HepG2 (cell line): ENCODE data around the gene DNAJC8.

ENCODE experiments used
- EP300 ChIP-seq, 3 experiments: sonication (generic) in 1 of 3; formaldehyde crosslinking in 1 of 3; IDR thresholded peaks; 2 replicates each; pipeline versions ENCODE4 v1.5.1 to v1.6.1; 2011 to 2020; ENCODE audit warnings: low read depth in 2 of 3, low read length in 2 of 3, borderline replicate concordance in 1 of 3, improper control_type of control experiment in 1 of 3, mild to moderate bottlenecking in 1 of 3, missing genetic modification reagents in 1 of 3, moderate library complexity in 1 of 3
- FOXM1 ChIP-seq: sonication (generic); formaldehyde crosslinking; IDR thresholded peaks from 2 replicates; pipeline ENCODE4 v1.5.0; 2020; ENCODE audit warnings: missing genetic modification reagents
- POLR2AphosphoS5 ChIP-seq: IDR thresholded peaks from 2 replicates; pipeline ENCODE4 v1.6.1; 2012; ENCODE audit warnings: low read depth, low read length
- ZBTB8A ChIP-seq: sonication (generic); formaldehyde crosslinking; IDR thresholded peaks from 2 replicates; pipeline ENCODE4 v1.4.0; 2020; ENCODE audit warnings: mild to moderate bottlenecking, low read depth, missing genetic modification reagents, borderline replicate concordance
- ZNF558 ChIP-seq: sonication (generic); formaldehyde crosslinking; IDR thresholded peaks from 2 replicates; pipeline ENCODE4 v1.9.0; 2022; ENCODE audit warnings: mild to moderate bottlenecking, missing genetic modification reagents, borderline replicate concordance
- ZNF652 ChIP-seq: IDR thresholded peaks from 2 replicates; pipeline ENCODE4 v1.6.1; 2016; ENCODE audit warnings: low read depth, borderline replicate concordance
- ZNF746 ChIP-seq: sonication (generic); formaldehyde crosslinking; IDR thresholded peaks from 2 replicates; pipeline ENCODE4 v1.8.0; 2022; ENCODE audit warnings: mild to moderate bottlenecking, missing genetic modification reagents
- TF ChIP-seq, protein P1 (sequence below): IDR thresholded peaks from 2 replicates; pipeline ENCODE4 v1.6.1; 2012; ENCODE audit warnings: low read depth, low read length, improper control_type of control experiment
- TF ChIP-seq, protein P2 (sequence below): sonication (generic); formaldehyde crosslinking; IDR thresholded peaks from 2 replicates; pipeline ENCODE4 v1.4.0; 2020; ENCODE audit warnings: missing genetic modification reagents
- TF ChIP-seq, protein P3 (sequence below): sonication (generic); formaldehyde crosslinking; IDR thresholded peaks from 2 replicates; pipeline ENCODE4 v1.4.0; 2020; ENCODE audit warnings: missing genetic modification reagents
- TF ChIP-seq, protein P4 (sequence below), 2 experiments: IDR thresholded peaks; 2 replicates each; pipeline ENCODE4 v1.6.1; 2011 to 2012; ENCODE audit warnings: low read length in 2 of 2, borderline replicate concordance in 1 of 2, low read depth in 1 of 2, mild to moderate bottlenecking in 1 of 2, moderate library complexity in 1 of 2
- TF ChIP-seq, protein P5 (sequence below): sonication (generic); formaldehyde crosslinking; IDR thresholded peaks from 2 replicates; pipeline ENCODE4 v1.5.0; 2020; ENCODE audit warnings: mild to moderate bottlenecking, missing genetic modification reagents, moderate library complexity
- TF ChIP-seq, protein P6 (sequence below): sonication (generic); formaldehyde crosslinking; IDR thresholded peaks from 2 replicates; pipeline ENCODE4 v1.4.0; 2020; ENCODE audit warnings: missing genetic modification reagents, borderline replicate concordance
- TF ChIP-seq, protein P7 (sequence below): fragments of 450-650 bp; IDR thresholded peaks from 2 replicates; pipeline ENCODE4 v1.6.1; 2016

DNA sequence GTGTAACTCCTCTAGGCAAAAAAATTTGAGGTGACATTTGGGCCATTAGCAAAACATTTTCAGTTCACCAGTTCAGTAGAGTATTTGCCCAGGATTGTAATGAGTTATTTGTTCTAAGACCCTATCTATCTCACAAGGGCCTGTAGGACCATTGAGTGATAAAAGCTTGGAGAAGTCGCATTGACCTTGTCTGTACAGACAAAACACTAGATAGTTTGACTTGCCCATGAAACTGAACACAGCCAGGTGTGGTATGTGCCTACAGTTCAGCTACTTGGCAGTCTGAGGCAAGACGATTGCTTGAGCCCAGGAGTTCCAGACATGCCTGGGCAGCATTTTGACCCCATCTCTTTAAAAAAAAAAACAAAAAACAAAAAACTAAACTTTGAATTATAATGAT is 6.2 kb upstream of the DNAJC8 start:
- TF ChIP-seq ZBTB8A (no peak), ZNF652 (CRISPR knock-in tag) (no peak), POLR2AphosphoS5 (no peak), FOXM1 (no peak), ZNF746 (no peak), ZNF558 (no peak), EP300 (IDR thresholded peaks at IDR 0.05; ENCODE audit: low read depth in 2 of 2, low read length in 2 of 2) (no peak), EP300 (CRISPR knock-in tag; IDR thresholded peaks at IDR 0.05; ENCODE audit: borderline replicate concordance) (no peak)
- TF ChIP-seq, protein P1, sequence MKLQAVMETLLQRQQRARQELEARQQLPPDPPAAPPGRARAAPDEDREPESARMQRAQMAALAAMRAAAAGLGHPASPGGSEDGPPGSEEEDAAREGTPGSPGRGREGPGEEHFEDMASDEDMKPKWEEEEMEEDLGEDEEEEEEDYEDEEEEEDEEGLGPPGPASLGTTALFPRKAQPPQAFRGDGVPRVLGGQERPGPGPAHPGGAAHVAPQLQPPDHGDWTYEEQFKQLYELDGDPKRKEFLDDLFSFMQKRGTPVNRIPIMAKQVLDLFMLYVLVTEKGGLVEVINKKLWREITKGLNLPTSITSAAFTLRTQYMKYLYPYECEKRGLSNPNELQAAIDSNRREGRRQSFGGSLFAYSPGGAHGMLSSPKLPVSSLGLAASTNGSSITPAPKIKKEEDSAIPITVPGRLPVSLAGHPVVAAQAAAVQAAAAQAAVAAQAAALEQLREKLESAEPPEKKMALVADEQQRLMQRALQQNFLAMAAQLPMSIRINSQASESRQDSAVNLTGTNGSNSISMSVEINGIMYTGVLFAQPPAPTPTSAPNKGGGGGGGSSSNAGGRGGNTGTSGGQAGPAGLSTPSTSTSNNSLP, result no peak
- TF ChIP-seq, protein P2, sequence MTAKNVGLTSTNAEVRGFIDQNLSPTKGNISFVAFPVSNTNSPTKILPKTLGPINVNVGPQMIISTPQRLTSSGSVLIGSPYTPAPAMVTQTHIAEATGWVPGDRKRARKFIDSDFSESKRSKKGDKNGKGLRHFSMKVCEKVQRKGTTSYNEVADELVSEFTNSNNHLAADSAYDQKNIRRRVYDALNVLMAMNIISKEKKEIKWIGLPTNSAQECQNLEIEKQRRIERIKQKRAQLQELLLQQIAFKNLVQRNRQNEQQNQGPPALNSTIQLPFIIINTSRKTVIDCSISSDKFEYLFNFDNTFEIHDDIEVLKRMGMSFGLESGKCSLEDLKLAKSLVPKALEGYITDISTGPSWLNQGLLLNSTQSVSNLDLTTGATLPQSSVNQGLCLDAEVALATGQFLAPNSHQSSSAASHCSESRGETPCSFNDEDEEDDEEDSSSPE (CRISPR knock-in tag), result no peak
- TF ChIP-seq, protein P3, sequence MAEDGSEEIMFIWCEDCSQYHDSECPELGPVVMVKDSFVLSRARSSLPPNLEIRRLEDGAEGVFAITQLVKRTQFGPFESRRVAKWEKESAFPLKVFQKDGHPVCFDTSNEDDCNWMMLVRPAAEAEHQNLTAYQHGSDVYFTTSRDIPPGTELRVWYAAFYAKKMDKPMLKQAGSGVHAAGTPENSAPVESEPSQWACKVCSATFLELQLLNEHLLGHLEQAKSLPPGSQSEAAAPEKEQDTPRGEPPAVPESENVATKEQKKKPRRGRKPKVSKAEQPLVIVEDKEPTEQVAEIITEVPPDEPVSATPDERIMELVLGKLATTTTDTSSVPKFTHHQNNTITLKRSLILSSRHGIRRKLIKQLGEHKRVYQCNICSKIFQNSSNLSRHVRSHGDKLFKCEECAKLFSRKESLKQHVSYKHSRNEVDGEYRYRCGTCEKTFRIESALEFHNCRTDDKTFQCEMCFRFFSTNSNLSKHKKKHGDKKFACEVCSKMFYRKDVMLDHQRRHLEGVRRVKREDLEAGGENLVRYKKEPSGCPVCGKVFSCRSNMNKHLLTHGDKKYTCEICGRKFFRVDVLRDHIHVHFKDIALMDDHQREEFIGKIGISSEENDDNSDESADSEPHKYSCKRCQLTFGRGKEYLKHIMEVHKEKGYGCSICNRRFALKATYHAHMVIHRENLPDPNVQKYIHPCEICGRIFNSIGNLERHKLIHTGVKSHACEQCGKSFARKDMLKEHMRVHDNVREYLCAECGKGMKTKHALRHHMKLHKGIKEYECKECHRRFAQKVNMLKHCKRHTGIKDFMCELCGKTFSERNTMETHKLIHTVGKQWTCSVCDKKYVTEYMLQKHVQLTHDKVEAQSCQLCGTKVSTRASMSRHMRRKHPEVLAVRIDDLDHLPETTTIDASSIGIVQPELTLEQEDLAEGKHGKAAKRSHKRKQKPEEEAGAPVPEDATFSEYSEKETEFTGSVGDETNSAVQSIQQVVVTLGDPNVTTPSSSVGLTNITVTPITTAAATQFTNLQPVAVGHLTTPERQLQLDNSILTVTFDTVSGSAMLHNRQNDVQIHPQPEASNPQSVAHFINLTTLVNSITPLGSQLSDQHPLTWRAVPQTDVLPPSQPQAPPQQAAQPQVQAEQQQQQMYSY, result no peak
- TF ChIP-seq, protein P4, sequence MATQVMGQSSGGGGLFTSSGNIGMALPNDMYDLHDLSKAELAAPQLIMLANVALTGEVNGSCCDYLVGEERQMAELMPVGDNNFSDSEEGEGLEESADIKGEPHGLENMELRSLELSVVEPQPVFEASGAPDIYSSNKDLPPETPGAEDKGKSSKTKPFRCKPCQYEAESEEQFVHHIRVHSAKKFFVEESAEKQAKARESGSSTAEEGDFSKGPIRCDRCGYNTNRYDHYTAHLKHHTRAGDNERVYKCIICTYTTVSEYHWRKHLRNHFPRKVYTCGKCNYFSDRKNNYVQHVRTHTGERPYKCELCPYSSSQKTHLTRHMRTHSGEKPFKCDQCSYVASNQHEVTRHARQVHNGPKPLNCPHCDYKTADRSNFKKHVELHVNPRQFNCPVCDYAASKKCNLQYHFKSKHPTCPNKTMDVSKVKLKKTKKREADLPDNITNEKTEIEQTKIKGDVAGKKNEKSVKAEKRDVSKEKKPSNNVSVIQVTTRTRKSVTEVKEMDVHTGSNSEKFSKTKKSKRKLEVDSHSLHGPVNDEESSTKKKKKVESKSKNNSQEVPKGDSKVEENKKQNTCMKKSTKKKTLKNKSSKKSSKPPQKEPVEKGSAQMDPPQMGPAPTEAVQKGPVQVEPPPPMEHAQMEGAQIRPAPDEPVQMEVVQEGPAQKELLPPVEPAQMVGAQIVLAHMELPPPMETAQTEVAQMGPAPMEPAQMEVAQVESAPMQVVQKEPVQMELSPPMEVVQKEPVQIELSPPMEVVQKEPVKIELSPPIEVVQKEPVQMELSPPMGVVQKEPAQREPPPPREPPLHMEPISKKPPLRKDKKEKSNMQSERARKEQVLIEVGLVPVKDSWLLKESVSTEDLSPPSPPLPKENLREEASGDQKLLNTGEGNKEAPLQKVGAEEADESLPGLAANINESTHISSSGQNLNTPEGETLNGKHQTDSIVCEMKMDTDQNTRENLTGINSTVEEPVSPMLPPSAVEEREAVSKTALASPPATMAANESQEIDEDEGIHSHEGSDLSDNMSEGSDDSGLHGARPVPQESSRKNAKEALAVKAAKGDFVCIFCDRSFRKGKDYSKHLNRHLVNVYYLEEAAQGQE (IDR thresholded peaks at IDR 0.05; ENCODE audit: borderline replicate concordance in 1 of 2, low read depth in 1 of 2, low read length in 2 of 2), result no peak
- TF ChIP-seq, protein P5, sequence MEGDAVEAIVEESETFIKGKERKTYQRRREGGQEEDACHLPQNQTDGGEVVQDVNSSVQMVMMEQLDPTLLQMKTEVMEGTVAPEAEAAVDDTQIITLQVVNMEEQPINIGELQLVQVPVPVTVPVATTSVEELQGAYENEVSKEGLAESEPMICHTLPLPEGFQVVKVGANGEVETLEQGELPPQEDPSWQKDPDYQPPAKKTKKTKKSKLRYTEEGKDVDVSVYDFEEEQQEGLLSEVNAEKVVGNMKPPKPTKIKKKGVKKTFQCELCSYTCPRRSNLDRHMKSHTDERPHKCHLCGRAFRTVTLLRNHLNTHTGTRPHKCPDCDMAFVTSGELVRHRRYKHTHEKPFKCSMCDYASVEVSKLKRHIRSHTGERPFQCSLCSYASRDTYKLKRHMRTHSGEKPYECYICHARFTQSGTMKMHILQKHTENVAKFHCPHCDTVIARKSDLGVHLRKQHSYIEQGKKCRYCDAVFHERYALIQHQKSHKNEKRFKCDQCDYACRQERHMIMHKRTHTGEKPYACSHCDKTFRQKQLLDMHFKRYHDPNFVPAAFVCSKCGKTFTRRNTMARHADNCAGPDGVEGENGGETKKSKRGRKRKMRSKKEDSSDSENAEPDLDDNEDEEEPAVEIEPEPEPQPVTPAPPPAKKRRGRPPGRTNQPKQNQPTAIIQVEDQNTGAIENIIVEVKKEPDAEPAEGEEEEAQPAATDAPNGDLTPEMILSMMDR, result no peak
- TF ChIP-seq, protein P6, sequence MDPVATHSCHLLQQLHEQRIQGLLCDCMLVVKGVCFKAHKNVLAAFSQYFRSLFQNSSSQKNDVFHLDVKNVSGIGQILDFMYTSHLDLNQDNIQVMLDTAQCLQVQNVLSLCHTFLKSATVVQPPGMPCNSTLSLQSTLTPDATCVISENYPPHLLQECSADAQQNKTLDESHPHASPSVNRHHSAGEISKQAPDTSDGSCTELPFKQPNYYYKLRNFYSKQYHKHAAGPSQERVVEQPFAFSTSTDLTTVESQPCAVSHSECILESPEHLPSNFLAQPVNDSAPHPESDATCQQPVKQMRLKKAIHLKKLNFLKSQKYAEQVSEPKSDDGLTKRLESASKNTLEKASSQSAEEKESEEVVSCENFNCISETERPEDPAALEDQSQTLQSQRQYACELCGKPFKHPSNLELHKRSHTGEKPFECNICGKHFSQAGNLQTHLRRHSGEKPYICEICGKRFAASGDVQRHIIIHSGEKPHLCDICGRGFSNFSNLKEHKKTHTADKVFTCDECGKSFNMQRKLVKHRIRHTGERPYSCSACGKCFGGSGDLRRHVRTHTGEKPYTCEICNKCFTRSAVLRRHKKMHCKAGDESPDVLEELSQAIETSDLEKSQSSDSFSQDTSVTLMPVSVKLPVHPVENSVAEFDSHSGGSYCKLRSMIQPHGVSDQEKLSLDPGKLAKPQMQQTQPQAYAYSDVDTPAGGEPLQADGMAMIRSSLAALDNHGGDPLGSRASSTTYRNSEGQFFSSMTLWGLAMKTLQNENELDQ, result no peak
- TF ChIP-seq, protein P7, sequence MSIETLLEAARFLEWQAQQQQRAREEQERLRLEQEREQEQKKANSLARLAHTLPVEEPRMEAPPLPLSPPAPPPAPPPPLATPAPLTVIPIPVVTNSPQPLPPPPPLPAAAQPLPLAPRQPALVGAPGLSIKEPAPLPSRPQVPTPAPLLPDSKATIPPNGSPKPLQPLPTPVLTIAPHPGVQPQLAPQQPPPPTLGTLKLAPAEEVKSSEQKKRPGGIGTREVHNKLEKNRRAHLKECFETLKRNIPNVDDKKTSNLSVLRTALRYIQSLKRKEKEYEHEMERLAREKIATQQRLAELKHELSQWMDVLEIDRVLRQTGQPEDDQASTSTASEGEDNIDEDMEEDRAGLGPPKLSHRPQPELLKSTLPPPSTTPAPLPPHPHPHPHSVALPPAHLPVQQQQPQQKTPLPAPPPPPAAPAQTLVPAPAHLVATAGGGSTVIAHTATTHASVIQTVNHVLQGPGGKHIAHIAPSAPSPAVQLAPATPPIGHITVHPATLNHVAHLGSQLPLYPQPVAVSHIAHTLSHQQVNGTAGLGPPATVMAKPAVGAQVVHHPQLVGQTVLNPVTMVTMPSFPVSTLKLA, result no peak
